Measurements from ENCODE around the gene EPS8L1.
A peak's percentile ranks its signal among the peaks of the same experiment; 100 is the strongest.
"Not testable (repeated sequence)": the region's sequence is repeated elsewhere in the genome, so short reads cannot be mapped to it uniquely, and the experiment has no call there.

Gene EPS8L1

DNA sequence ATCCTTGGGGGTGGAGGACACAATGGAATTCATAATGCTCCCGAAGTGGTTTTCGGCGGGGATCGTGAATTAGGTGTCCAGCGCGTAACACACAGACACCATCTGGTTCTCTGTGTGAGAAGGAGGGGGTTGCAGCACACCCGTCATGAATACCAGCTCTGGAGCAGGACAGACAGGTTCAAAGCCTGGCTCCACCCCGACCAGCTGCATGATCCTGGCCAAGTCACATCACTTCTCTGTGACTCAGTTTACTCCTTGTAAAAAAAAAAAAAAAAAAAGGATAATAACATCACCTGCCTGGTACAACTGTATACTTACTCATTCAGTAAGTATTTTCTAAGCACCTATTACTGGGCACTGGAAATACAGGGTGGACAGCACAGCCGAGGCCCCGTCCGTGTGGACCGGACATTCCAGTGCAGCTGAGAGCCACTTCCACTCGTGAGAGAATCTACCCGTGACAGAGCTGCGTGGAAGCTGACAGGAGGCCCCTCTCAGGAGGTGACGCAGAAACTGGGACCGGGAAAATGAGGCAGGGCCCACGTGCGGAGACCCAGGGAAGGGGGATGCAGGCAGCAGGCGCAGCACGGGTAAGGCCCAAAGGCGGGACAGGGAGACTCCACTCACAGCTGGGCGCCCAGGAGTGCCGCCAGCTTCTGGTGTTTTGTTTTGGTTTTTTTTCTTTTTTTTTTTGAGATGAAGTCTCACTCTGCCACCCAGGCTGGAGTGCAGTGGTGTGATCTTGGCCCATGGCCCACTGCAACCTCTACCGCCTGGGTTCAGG lies 24.7 kb upstream of the EPS8L1 start:
- no peak for DNase-seq

DNA sequence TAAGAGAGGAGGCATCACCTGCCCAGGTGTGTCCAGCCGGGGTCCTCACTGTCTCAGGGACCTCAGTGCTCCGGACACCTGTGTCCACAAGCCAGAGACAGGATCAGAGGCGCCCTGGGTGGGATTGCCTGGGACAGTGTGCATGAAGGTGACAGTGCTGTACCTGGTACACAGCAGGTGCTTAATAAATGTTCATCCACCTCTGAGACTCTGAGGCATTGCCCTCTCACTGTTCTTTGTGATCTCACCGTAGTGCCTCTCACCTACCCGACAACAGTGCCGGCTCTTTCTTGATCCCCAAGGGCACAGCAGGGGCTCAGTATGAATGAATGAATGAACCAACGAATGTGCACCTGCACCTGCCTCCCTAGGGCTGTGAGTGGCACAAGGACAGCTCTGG lies 21.9 kb upstream of the EPS8L1 start:
- no peak for DNase-seq

DNA sequence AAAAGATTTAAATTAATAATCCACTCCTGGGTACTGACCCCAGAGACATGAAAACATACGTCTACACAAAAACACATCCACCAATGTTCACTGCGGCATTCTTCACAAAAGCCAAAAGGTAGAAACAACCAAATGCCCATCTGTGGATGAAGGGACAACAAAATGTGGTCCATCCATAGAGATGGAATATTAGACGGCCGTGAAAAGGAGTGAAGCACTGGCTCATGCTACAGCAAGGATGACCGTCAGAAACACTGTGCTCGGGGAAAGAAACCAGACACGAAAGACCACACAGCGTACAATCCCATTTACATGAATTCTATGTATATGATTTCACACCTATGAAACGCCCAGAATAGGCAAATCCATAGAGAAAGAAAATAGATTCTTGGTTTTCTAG lies 18.8 kb upstream of the EPS8L1 start:
- DNase-seq, result no peak

DNA sequence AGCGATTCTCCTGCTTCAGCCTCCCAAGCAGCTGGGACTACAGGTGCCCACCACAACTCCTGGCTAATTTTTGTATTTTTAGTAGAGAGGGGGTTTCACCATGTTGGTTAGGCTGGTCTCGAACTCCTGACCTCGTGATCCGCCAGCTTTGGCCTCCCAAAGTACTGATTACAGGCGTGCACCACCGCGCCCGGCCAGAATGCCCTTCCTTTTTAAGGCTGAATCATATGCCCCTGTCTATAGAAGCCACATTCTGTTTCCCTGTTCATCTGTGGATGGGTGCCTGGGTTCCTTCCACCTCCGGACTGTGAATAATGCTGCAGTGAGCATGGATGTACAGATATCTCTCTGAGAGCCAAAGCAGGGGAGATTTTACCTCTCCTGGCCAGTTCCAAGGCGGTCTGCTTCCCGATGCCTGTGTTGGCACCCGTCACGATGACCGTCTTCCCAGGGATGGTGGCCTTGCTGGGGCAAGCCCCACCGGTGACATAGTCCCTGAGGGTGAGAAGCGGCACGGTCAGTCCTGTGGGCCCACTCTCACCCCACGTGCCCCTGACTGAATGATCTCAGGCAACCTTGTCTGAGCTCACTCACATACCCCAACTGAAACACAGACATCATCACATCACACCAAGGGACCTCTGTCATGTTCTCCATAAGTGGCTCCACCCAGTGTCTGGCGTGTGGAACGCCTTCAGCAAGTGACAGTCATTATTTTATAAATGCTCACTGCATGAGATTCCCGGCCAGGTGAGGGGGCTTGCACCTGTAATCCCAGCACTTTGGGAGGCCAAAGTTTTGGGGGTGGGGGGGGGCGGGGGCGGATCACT lies 16.7 kb upstream of the EPS8L1 start:
- no peak for DNase-seq

DNA sequence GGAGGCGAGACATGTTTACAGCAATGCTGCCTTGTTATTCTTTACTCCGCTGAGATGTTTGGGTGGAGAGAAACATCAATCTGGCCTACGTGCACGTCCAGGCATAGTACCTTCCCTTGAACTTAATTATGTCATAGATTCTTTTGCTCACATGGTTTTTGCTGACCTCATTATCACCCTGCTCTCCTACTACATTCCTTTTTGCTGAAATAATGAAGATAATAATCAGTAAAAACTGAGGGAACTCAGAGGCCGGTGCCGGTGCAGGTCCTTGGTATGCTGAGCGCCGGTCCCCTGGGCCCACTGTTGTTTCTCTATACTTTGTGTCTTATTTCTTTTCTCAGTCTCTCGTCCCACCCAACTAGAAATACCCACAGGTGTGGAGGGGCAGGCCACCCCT lies 15.4 kb upstream of the EPS8L1 start:
- not testable (repeated sequence) for DNase-seq

DNA sequence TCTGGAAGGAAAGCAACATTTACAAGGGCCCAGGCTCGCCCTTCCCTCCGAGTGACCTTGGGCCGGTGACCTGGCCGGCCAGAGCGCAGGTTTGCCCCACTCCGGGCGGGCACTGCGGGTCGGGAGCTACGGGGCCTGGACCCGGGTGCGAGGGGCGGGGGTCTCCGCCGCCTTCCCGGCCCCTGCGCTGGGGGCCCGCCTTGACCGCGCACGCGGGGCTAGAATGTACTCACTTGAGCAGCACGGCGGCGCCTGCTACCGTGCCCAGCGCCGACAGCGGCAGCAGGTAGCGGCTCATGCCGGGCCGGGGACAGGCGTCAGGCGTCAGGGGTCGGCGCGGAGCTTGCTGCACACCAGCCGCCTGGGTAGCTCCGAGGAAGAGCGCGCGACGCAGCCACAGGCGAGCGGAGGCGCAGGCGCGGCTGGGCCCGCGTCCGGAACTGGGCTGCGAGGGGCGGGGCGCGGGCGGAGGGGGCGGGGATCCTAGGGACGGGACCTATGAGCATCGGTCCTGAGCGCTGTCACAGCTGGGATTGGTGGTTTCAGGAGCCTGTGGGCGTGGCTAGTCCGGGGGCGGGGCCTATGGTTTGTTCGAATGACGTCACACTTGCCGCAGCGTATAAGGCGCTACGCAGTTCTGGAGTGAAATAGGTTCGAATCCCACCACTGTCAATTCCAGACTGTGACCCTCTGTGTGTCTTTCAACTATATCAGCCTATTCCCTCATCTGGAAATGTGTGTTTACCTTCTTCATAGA lies 12.8 kb upstream of the EPS8L1 start, which contains the start of gene RDH13:
TSS of gene RDH13 (minus strand) at position 414 of the 757 bp plus-strand sequence. CDS start at position 298, 116 bp downstream.
- peak; percentile 96 for DNase-seq

DNA sequence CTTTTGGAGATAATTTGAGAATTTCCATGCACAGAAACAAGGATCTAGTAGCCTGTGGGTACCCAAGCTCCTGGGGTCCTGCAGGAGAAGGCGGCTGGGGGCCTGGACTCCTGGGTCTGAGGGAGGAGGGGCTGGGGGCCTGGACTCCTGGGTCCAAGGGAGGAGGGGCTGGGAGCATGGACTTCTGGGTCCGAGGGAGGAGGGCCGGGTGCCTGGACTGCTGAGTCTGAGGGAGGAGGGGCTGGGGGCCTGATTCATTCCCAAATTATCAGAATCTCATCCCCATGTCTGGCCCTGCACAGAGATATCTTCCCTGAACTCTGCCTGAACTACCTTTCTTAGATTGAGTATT lies 12.2 kb upstream of the EPS8L1 start:
- DNase-seq, result no peak

DNA sequence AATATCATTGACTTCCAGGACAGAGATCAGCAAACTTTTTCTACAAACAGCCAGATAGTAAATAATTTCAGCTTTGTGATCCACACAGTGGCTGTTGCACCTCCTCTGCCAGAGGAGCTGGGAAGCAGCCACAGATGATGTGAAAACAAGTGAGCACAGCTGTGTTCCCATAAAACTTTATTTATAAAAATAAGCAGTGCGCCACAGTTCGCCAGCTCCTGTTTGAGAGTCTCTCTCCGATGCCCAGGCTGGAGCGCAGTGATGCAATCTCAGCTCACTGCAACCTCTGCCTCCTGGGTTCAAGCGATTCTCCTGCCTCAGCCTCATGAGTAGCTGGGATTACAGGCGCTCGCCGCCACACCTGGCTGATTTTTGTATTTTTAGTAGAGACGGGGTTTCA lies 10.2 kb upstream of the EPS8L1 start:
- DNase-seq, result not testable (repeated sequence)

DNA sequence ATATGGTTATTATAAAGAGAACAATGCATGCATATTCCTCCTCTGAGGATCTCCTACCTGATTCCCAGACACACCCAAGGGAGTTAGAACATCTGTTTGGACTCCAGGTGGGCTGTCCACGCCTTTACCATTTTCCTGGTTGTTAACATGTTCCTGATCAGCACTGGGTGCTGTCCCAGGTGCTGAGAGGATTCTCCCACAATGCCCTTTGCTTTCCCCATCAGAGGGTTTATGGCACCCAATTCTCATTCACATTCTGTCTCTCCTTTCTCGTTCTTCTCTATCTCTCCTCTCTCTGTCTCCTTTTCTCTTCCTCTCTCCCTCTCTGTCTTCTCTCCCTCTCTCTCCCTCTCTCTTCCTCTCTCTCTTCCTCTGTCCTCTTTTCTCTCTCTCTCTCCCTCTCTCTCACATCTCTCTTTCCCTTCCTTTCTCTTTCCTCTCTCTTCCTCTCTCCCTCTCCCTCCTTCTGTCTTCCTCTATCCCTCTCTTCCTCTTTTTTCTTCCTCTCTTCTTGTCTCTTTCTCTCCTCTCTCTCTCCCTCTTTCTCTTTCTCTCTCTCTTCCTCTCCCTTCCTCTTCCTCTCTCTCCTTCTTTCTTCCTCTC lies 9.5 kb upstream of the EPS8L1 start:
- no peak for DNase-seq

DNA sequence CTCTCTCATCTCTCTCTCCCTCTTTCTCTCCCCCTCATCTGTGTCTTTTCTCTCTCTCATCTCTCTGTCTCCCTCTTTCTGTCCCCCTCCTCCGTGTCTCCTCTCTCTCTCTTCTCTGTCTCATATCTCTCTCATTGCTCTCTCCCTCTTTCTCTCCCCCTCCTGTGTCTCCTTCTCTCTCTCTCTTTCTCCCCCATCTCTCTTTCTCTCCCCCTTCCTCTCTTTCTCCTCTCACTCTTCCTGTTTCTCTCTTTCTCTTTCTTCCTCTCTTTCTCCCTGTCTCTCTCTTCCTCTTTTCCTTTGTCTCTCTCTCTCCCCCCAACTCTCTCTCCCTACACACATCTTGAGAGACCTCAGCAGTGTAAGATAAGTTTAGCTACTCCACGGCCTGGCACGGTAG lies 7.8 kb upstream of the EPS8L1 start:
- no peak for DNase-seq

DNA sequence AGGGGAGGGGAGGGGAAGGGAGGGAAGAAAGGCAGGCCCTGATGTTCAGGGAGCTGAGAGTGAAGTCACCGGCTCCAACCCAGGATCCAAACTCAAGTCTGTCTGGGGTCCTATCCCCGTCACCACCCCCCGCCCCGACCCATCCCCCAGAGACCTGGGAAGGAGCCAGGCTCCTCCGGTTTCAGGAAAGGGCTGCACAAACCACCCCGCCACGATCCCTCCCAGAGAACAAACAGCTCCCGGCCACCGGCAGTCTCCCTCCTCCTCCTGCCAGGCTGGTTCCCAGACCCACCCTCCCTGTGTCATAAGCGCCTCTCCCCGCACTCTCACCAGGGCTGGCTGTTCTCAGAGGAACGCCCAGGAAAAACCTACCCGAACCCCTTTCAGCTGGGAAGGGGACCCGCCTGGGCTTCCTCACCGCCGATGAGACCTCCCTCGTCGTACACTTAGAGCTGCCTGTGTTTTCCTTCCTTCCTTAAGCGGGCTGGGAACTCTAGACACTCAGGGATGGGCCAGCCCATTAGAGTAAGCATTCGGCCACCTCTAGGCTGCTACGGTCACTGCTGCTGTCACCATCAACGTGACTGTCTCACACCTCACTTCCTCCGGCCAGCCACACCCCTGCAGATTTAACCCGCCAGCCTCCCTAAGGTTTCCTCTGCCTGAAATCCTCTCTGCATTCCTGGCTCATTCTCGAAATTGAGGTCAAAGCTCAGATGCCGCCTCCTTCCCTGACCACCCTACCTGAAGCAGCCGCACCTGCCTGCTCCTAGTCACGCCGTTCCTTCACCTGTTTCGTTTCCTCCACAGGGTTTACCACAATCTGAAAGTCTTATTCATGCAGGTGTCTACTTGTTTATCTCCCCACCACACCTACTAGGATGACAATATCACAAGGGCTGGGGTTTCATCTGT lies 6.5 kb upstream of the EPS8L1 start:
- DNase-seq, result peak; percentile 16

DNA sequence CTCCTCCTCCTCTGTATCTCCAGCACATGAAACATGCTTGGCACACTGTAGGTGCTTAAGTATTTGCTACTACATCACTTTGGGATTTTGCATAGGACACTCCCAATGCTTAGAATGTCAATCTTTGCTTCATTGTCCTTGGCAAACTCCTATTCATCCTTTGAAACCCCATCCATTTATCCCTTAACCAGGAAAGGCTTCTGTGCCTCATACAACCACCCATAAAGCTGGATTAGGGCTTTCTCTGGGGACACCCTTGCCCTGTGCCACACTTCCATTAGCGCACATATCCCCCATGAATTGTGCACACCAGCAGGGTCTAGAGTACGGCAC lies 5.8 kb upstream of the EPS8L1 start:
- no peak for DNase-seq

DNA sequence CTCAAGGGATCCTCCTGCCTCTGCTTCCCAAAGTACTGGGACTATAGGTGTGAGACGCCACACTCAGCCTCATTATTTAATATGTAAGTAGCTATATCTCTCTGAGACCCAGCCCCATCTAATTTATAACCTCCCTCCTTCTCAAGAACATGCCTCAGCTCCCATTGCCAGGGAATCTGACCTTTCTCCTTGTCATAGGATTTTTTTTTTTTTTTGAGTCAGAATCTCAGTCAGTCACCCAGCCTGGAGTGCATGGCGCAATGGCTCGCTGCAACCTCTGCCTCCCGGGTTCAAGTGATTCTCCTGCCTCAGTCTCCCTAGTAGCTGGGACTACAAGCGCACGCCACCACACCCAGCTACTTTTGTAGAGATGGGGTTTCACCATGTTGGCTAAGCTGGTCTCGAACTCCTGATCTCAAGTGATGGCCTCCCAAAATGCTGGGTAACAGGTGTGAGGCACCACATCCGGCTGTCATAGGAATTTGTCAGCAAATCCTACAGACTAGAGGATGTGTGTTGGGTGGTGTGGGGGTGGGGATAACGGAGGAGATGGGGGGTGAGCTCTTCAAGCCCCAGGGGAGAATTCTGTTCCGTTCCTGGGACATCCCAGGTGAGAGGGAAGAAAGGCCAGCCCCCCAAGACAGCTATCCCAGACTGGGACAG lies 5.1 kb upstream of the EPS8L1 start:
- DNase-seq, result no peak

DNA sequence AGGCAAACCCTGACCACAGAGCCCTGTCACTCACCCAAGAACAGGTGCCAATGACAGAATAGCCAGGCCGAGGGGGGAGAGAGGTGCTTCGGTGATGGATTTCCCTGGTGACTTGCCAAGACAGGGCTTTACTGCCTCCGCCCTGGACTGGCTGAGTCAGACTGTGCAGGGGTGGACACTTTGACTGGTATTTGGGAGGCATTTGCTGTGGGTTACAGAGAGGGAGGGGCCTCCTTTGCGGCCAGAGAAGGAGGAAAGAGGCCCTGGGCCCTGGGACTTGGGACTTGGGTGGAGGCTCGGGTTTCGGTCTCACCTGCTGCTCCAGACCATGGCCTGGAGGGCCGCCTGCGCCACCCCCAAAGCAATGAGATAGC lies 4.6 kb upstream of the EPS8L1 start:
- no peak for DNase-seq

DNA sequence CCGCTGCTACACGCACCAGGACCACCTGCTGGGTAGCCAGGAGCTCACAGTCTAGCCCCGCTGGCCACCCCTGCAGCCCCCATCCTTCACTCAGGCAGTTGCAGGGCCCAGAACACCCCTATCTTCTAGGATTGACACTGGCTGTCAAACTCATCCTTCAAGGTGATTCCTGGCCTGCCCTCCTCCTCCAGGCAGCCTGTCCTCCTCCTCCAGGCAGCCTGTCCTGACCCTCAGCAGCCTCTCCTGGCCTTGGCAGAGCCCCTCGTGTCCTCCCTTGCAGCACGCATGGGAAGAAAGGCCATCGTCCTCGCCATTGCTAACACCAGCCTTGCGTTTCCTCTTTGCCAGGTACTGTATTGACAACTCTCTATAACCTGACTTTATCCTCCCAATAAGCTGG lies 3.8 kb upstream of the EPS8L1 start:
- DNase-seq, result no peak

DNA sequence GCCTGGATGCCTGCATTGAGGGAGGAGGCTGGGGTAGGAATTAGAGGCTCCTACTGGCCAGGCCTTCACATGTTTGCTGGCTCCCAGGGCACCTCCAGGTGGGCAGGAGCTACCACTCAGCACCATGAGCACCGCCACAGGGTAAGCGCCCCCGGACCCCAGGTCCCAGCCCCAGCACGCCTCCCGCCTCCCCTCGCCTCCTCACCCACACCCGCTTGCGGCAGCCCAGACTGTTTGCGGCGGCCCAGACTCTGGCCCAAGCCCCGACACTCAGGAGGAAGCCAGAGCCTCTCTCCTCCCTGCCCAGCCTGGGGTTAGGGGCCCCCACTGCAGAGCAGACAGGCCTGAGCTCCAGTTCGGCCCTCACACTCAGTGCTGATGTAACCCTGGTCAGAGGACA lies 652 bp downstream of the EPS8L1 start:
- no peak for DNase-seq

DNA sequence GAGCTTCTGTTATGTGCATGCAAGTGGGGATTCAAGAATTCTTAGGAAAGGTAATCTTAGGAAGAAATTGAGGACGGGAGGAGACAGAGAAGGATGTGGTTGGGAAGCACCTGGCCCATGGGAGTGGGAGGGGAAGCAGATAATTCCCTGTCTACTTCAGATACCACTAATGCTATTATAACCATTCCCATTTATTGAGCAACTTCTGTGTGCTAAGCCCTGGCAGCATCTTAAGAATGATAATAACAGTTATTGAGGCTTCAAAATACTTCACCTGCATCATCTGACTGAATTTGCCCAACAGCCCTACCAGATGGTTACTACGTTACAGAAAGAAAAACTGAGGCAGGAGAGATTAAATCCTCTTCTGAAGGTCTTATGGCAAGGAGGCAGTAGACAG lies 1.4 kb downstream of the EPS8L1 start:
- no peak for DNase-seq

DNA sequence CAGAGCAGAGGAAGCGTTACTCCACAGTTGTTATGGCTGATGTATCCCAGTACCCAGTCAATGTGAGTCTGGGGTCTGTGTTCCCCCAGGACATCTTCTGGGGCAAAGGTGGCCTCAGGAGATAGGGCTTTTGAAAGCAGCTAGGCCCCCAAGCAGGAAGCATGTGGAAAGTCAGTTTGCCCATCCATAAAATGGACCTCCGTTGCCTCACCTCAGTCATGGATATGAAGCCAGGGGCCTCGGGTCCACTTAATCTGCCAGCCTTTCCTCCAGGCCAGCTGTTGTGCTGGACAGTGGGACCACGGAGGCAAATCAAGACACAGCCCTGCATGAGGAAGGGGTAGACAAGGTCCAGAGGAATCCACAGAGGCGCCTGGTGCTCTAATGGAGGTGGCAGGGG lies 3.3 kb downstream of the EPS8L1 start:
- no peak for DNase-seq

DNA sequence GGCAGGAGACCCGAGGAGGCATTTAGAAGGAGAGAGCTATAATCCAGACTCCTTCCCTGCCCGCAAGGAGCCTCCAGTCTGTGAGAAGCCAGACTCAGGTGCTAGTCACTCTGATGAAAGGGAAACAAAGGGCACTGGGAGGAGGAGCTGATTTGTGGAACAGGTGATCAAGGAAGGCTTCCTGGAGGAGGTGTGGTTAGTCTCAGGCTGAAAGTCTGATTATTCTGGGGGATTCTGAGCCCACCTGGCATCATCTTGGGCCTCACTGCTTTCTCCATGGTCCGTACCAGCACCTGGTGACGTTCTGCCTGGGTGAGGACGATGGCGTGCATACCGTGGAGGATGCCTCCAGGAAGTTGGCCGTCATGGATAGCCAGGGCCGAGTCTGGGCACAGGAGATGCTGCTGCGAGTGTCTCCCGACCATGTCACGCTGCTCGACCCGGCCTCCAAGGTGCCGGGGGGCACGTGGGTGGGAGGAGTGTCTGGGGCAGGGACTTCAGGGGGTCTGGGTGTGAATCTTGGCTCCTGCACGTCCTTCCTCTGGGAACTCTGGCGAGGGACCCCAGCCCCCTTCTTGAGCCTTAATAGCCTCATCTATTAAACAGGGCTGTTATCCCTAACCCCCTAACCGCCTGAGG lies 3.9 kb downstream of the EPS8L1 start:
- no peak for DNase-seq

DNA sequence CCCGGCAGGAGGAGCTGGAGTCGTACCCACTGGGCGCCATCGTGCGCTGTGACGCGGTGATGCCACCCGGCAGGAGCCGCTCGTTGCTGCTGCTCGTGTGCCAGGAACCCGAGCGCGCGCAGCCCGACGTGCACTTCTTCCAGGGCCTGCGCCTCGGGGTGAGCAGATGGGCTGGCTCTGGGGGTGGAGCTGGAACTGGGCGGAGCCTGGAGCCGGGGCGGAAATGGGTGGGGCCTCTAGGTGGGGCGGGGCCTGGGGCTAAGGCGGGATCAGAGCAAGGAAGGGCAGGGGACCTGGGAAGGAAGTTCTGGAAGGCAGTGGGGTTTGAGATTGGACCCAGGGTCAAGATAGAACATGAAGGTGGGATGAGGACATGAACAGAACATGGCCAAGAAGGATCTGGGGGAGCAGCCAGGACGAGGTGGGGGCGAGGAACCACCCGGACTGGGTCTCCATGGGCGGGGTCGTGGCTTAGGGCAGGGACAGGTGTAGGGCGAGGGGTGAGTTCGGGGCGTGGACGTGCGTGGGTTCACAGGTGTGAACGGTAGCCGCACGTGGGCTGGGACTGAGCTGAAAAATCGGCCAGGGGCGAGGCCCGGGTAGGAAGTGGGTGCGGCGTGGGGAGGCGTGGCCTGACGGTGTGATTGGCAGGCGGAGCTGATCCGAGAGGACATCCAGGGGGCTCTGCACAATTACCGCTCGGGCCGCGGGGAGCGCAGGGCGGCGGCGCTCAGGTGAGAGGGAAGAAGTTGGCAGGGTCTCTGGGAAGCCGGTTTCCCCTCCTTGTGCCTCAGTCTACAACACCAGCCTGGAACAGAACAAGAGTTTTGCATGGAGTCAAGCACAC lies 4.7 kb downstream of the EPS8L1 start:
- DNase-seq, result peak; percentile 74

Data from NCI-H1105 (cell line).